MM.1S (cell line): Measurements from ENCODE around the gene SCARF1.

Experiments used
- EZH2 ChIP-seq: fragments of 300-600 bp; sonication (generic); optimal IDR thresholded peaks from 2 replicates; pipeline ENCODE3; 2017; ENCODE audit warnings: low read depth, mild to moderate bottlenecking, antibody characterized with exemption, low read length, mixed read lengths
- EZH2phosphoT487 ChIP-seq: fragments of 300-600 bp; sonication (generic); IDR thresholded peaks from 2 replicates; pipeline ENCODE4 v1.6.1; 2018; ENCODE audit warnings: antibody characterized with exemption, low read length
- TF ChIP-seq, protein P1 (sequence below): fragments of 300-600 bp; sonication (generic); IDR thresholded peaks from 2 replicates; pipeline ENCODE4 v1.5.1; 2016; ENCODE audit warnings: antibody characterized with exemption, low read length, mixed read lengths

GRCh38 chr17:1643293-1643998 is 2.1 kb downstream of the SCARF1 start:
- TF ChIP-seq, protein P1, sequence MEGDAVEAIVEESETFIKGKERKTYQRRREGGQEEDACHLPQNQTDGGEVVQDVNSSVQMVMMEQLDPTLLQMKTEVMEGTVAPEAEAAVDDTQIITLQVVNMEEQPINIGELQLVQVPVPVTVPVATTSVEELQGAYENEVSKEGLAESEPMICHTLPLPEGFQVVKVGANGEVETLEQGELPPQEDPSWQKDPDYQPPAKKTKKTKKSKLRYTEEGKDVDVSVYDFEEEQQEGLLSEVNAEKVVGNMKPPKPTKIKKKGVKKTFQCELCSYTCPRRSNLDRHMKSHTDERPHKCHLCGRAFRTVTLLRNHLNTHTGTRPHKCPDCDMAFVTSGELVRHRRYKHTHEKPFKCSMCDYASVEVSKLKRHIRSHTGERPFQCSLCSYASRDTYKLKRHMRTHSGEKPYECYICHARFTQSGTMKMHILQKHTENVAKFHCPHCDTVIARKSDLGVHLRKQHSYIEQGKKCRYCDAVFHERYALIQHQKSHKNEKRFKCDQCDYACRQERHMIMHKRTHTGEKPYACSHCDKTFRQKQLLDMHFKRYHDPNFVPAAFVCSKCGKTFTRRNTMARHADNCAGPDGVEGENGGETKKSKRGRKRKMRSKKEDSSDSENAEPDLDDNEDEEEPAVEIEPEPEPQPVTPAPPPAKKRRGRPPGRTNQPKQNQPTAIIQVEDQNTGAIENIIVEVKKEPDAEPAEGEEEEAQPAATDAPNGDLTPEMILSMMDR: peak; percentile 36
- TF ChIP-seq EZH2: no peak
- TF ChIP-seq EZH2phosphoT487: no peak
